Activated CD4-positive, alpha-beta T cell treated with anti-CD3 and anti-CD28 coated beads for 36 hours (primary cell): ENCODE measurements around the gene GRAMD4. TPM values are rescaled to one million over a fixed set of nuclear protein-coding genes. Genes with fewer than 3 reads are reported as not detected.
A peak's percentile ranks its signal among the peaks of the same experiment; 100 is the strongest.
"Not testable (repeated sequence)": the region's sequence is repeated elsewhere in the genome, so short reads cannot be mapped to it uniquely, and the experiment has no call there.

ENCODE experiments used
- ATAC-seq: fragments of 200-7000 bp; cut with Tn5 transposase; one replicate; pipeline ENCODE4 v1.10.0; 2021; ENCODE audit warnings: mild to moderate bottlenecking, moderate library complexity
- CTCF ChIA-PET: fragments of 350-600 bp; sonication (Branson Sonifier 250); formaldehyde crosslinking; loops from one replicate; lab custom pipeline; 2021; ENCODE audit warnings: antibody characterized with exemption; lab: Charles Lee
- POLR2A ChIA-PET: fragments of 350-600 bp; sonication (Branson Sonifier 250); formaldehyde crosslinking; loops from one replicate; lab custom pipeline; 2021; ENCODE audit warnings: antibody characterized with exemption, inconsistent platforms; lab: Charles Lee
- DNase-seq: peaks from one replicate; pipeline ENCODE4 v3.0.0-alpha.2; 2020
- H3K27ac Mint-ChIP-seq: one replicate; pipeline ENCODE4 v1.8.0; 2021; ENCODE audit warnings: mixed read lengths
- H3K27me3 Mint-ChIP-seq: one replicate; pipeline ENCODE4 v1.8.0; 2021; ENCODE audit warnings: mixed read lengths
- H3K36me3 Mint-ChIP-seq: one replicate; pipeline ENCODE4 v1.8.0; 2021; ENCODE audit warnings: low read depth, mixed read lengths
- H3K4me1 Mint-ChIP-seq: one replicate; pipeline ENCODE4 v1.8.0; 2021; ENCODE audit warnings: mixed read lengths
- H3K4me3 Mint-ChIP-seq: one replicate; pipeline ENCODE4 v1.8.0; 2021; ENCODE audit warnings: mild to moderate bottlenecking, moderate library complexity, mixed read lengths
- H3K9me3 Mint-ChIP-seq: one replicate; pipeline ENCODE4 v1.8.0; 2021; ENCODE audit warnings: low read depth, mixed read lengths
- intact Hi-C, 2 experiments: fragments of 100-400 bp; cut with DNase I in 1 of 2; cut with micrococcal nuclease in 1 of 2; formaldehyde crosslinking; loops; one replicate each; pipeline versions ENCODE4 v1.14.2 to v1.15.1; 2022 to 2024; cut with DNase I, micrococcal nuclease
- total RNA-seq, 2 experiments: library from RNA; stranded (reverse); gene quantifications; one replicate each; pipeline ENCODE4 v1.2.3, GENCODE V29; 2021

The GRAMD4 gene
- total RNA-seq, 2 experiments from 2014 or later, result 25.7 to 40.7 TPM

DNA sequence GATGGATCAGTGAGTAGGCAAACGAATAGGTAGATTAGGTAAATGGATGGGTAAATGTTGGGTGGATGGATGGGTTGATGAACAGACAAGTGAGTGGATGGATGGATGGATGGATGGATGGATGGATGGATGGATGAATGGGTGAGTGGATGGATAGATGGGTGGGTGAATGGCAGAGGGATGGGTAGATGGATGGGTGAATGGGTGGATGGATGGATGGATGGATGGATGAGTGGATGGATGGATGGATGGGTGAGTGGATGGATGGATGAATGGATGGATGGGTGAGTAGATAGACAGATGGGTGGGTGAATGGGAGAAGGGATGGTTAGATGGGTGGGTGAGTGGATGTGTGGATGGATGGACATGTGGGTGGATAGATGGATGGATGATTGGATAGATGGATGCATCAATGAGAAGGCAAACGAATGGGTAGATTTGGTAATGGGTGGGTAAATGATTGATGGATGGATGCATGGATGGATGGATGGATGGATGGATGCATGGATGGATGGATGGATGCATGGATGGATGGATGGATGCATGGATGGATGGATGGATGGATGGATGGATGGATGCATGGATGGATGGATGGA lies 28.1 kb downstream of the GRAMD4 start:
- H3K27ac Mint-ChIP-seq, POLR2A ChIA-PET, CTCF ChIA-PET, H3K27me3 Mint-ChIP-seq, intact Hi-C loops, H3K36me3 Mint-ChIP-seq, H3K9me3 Mint-ChIP-seq, H3K4me3 Mint-ChIP-seq, DNase-seq, ATAC-seq: not testable (repeated sequence)
- H3K4me1 Mint-ChIP-seq, result peaks cover 18% of the 10 kb centered on the region

DNA sequence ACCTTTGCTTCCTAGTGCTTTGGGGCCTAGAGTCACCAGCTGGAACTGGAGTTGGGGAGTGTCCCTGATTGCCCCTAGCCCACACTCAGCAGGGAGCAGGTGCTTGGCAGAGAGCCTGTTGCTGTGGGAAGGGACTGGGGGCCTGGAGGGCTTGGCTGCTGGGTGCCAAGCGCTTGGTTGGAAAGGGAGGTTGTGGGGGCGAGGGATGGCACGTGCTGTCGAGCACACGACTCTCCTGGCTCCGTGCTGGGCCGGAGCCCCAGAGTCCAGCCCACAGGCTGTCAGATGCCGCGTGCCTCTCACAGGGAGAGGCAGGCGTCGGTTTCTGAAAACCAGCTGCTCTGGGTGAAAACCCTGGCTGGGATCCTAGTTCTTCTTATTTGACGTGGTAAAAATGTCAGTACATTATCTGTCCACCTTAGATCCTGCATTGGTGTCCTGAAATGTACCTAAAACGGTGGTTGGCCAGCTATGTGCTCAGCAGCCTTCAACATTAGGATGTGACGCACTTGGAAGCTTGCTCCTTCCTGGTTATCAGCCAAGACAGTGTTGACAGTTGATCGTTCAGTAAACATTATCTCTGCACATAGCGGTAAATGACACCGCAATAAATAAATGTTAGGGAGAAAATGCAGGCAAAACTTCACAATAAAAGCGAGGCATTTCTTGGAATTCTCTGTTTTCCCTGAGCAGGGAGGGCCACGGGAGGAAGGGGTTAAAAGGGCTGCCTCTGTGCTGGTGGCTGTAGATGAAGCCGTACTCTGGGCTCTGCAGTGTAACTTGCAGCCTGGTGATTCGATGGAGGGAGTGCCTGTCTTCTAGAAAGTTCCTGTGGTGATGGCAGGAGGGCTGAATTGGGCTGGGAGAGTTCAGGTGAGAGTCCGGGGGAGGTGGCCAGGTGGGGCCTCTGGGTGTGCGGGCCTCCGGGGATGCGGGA lies 29.2 kb downstream of the GRAMD4 start:
- intact Hi-C loops, result no loop called here
- CTCF ChIA-PET, result no interaction called here
- peak overlapping the region; percentile 15 for H3K27ac Mint-ChIP-seq
- peaks cover 24% of the 10 kb centered on the region for H3K4me1 Mint-ChIP-seq
- ATAC-seq, result no peak
- H3K4me3 Mint-ChIP-seq, result no peak overlapping the region
- H3K27me3 Mint-ChIP-seq, result no peaks in the 10 kb centered on the region
- POLR2A ChIA-PET, result no interaction called here
- H3K9me3 Mint-ChIP-seq, result no peaks in the 10 kb centered on the region
- H3K36me3 Mint-ChIP-seq, result no peaks in the 10 kb centered on the region
- DNase-seq, result no peak

DNA sequence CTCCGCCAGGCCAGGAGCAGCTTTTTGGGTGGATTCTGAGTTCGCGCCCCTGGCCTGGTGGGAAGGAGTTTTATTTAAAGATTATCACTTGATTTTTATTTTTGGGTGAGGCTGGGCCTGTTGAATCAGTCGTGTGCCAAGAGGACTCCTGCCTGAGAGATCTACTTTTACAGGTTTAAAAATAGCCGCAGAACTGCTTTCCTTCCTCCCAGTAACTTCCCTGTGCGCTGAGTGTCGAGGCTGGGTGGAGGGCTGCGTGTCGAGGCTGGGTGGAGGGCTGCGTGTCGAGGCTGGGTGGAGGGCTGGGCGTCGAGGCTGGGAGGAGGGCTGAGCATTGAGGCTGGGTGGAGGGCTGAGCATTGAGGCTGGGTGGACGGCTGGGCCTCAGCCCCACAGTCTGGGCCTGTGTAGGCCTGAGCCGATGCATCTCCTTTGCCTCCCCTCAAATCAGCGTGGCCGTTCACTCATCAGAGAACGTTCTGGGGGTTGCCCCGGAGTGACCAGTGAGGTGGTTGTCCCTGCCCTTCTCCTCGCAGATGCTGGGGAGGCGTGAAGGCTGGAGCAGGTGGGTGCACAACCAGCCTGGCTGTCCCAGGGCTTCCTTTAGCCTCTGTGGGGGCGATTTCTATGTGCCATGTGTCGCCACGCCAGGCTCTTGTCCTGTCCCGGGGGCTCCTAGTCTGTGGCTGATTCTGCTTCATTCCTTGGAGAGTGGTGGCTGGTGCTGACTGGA lies 30.1 kb downstream of the GRAMD4 start:
- H3K27ac Mint-ChIP-seq, result no peak overlapping the region
- ATAC-seq, result no peak
- DNase-seq, result no peak
- no peaks in the 10 kb centered on the region for H3K27me3 Mint-ChIP-seq
- no peaks in the 10 kb centered on the region for H3K9me3 Mint-ChIP-seq
- H3K4me3 Mint-ChIP-seq, result no peak overlapping the region
- intact Hi-C loops, result no loop called here
- no peaks in the 10 kb centered on the region for H3K36me3 Mint-ChIP-seq
- ChIA-PET POLR2A (no interaction called here), CTCF (no interaction called here)
- peaks cover 29% of the 10 kb centered on the region for H3K4me1 Mint-ChIP-seq

DNA sequence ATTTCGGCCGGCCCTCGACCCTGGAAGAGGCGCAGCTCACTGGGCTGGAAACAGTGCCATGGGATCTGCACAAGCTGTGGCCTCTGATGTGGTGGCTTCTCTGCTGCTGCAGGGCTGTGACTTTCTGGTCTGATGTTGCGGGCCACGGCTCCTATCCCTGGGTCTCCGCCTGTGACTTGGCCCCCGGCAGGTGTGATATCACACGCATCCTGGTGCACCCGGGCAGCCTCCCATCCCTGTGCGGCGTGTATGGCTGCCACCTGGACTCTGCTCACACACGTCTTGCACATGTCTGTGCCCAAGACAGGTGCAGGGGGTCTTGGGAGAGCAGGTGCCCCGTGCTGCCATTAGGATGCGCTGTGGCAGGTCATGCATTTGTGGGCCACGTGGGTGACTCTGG lies 31.1 kb downstream of the GRAMD4 start:
- Mint-ChIP-seq H3K4me1 (peaks cover 29% of the 10 kb centered on the region), H3K4me3 (no peak overlapping the region), H3K27me3 (no peaks in the 10 kb centered on the region), H3K36me3 (no peaks in the 10 kb centered on the region), H3K27ac (peak overlapping the region; percentile 82), H3K9me3 (no peaks in the 10 kb centered on the region)
- ATAC-seq (no peak), DNase-seq (no peak)
- intact Hi-C loops, result no loop called here
- ChIA-PET POLR2A (no interaction called here), CTCF (no interaction called here)

DNA sequence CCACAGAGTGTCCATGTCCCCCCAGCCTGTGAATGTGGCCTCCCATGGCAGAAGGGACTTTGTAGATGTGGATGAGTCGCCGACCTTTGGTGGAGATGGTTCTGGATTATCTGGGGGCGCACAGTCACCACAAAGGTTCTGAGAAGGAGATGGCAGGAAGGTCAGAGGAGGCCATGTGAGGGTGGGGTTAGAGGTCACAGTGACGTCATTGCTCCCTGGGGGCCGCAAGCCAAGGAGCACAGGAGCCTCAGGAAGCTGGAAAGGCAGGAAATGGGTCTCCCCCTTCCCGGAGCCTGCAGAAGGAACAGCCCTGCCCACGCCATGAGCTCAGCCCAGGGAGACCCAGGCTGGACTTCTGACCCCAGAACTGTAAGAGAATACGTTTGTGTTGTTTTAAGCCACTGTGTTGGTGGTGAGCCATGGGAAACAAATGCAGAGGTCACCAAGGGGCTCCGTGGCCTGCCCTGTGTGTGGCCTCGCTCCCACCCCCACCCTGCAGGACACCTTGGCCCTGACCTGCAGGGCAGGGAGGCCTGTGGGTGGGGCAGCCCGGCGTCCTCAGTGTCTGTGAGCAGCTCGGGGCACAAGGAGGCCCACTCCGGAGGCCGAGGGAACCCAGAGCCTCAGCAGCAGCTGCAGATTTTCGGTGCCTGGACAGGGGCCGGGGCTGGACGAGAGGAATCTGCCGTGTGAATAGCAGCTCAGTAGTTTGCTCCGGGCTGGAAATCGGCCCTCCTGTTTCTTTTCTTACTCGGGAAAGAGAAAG lies 32.1 kb downstream of the GRAMD4 start:
- Mint-ChIP-seq H3K9me3 (no peaks in the 10 kb centered on the region), H3K27ac (peak overlapping the region; percentile 84), H3K4me3 (no peak overlapping the region), H3K27me3 (no peaks in the 10 kb centered on the region), H3K4me1 (peaks cover 29% of the 10 kb centered on the region), H3K36me3 (no peaks in the 10 kb centered on the region)
- DNase-seq, result peak; percentile 49
- ATAC-seq, result peak; percentile 8
- intact Hi-C loops, result no loop called here
- ChIA-PET CTCF (interaction anchor here (0.7 to 0.9 kb wide), 2 partner anchors 87 to 88 kb away, joined by 3 to 4 read pairs; no protein-coding TSS in a partner anchor), POLR2A (interaction anchor here (0.9 kb wide), 1 partner anchor 14 kb away, joined by 5 read pairs; no protein-coding TSS in a partner anchor)

DNA sequence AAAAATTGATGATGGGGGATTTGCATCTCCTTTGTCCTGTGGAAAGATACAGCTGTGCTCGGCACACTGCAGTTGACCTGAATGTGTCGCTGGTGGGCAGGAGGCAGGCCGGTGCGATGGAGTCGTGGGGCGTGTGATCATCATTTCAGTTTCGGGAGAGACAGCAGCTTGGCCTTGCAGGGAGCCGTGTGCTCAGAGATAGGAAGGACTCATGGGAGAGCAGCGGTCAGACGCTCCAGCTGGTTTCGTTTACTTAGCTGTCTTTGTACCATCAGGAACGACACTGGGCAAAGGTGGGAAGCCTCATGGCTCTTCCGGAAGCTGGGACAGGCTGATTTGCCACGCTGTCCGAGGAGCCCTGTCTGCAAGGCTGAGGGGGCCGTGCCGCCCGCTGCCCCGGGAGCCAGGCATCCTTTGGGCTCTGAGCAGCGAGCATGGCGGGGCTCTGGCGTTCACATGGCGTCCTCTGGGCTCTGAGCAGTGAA lies 32.7 kb downstream of the GRAMD4 start:
- CTCF ChIA-PET, result interaction anchor here (0.7 to 0.9 kb wide), 2 partner anchors 86 to 89 kb away, joined by 3 to 4 read pairs; no protein-coding TSS in a partner anchor
- Mint-ChIP-seq H3K9me3 (no peaks in the 10 kb centered on the region), H3K36me3 (no peaks in the 10 kb centered on the region), H3K27me3 (no peaks in the 10 kb centered on the region), H3K4me1 (peaks cover 29% of the 10 kb centered on the region), H3K27ac (peak overlapping the region; percentile 84), H3K4me3 (no peak overlapping the region)
- POLR2A ChIA-PET, result interaction anchor here (0.9 kb wide), 1 partner anchor 15 kb away, joined by 5 read pairs; no protein-coding TSS in a partner anchor
- intact Hi-C loops, result no loop called here
- DNase-seq (no peak), ATAC-seq (no peak)

DNA sequence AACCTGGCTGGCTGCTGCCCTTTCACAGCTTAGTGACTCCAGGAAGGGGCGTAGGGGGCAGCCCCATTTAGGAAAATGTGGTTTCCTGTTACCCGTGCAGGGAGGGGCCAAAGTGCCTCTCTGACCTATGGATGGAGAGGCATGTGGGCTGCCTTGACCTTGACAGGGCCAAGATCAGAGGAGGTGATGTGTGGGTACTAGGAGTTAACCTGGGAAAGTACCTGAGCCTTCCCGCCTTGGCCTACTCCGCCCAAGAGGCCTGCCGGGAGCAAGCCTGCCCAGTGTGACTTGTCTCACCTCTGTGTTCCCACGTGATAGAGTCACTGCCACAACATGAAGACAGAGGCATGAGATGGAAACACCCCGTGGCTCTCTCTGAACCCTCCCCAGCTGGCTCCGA lies 33.4 kb downstream of the GRAMD4 start:
- H3K27me3 Mint-ChIP-seq, result no peaks in the 10 kb centered on the region
- peaks cover 29% of the 10 kb centered on the region for H3K4me1 Mint-ChIP-seq
- no peak overlapping the region for H3K4me3 Mint-ChIP-seq
- peak overlapping the region; percentile 84 for H3K27ac Mint-ChIP-seq
- peak; percentile 75 for DNase-seq
- peak; percentile 87 for ATAC-seq
- H3K36me3 Mint-ChIP-seq, result no peaks in the 10 kb centered on the region
- CTCF ChIA-PET, result no interaction called here
- POLR2A ChIA-PET, result no interaction called here
- intact Hi-C loops, result no loop called here
- no peaks in the 10 kb centered on the region for H3K9me3 Mint-ChIP-seq

DNA sequence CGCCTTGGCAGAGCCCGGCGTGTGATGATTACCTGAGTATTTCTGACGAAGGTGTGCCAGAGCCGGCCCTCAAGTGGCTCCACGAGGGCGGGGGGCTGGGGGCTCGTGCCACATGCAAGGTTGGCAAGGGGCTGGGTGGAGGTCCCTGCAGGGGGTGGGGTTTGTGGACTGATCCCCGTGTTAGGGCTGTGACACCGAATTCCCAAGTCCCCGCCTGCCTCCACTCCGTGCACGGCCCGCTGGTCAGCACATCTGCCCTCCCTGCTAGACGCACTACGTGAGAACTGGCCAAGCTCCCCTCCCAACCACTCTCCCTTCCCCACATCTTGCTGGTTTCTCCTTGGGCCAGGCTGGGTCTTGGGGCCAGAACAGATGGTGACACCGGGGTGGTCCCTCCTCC lies 34.2 kb downstream of the GRAMD4 start:
- Mint-ChIP-seq H3K4me1 (peaks cover 29% of the 10 kb centered on the region), H3K9me3 (no peaks in the 10 kb centered on the region), H3K27me3 (no peaks in the 10 kb centered on the region), H3K36me3 (no peaks in the 10 kb centered on the region), H3K4me3 (no peak overlapping the region), H3K27ac (peak overlapping the region; percentile 63)
- DNase-seq (no peak), ATAC-seq (no peak)
- intact Hi-C loops, result no loop called here
- CTCF ChIA-PET, result no interaction called here
- POLR2A ChIA-PET, result no interaction called here

DNA sequence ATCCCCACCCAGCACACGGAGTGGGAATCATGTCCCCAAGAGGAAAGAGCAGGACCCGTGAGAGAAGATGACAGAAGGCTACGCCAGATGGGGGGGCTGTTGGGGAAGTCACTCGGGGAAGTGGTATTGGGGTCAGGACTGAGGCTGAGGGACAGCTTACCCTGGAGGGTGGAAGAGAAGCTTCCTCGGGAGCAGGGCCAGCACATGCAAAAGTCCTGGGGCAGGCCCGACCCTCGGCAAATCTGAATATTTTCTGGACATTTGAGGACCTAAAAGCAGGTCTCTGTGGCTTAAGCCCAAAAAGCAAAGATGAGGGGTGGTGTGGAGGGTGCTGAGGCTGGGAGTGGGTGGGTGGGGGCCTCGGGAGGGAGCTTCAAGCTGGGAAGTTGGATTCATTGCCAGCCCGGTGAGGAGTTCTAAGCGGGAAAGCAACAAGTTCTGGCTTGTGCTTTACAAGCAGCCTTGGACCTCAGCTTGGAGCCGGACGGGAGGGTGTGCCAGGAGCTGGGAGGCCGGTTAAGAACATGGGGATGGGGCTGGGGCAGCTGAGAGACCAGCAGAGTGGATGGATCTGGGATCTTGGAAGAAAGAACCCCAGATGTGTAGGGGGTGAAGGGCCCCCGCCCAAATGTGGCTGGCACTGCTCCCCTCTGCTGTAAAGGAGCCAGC lies 34.9 kb downstream of the GRAMD4 start:
- POLR2A ChIA-PET, result no interaction called here
- peaks cover 32% of the 10 kb centered on the region for H3K4me1 Mint-ChIP-seq
- no peaks in the 10 kb centered on the region for H3K36me3 Mint-ChIP-seq
- intact Hi-C loops, result no loop called here
- CTCF ChIA-PET, result interaction anchor here (0.7 kb wide), 1 partner anchor 212 kb away, joined by 3 read pairs; no protein-coding TSS in a partner anchor
- H3K27me3 Mint-ChIP-seq, result no peaks in the 10 kb centered on the region
- DNase-seq (no peak), ATAC-seq (no peak)
- no peaks in the 10 kb centered on the region for H3K9me3 Mint-ChIP-seq
- H3K27ac Mint-ChIP-seq, result peak overlapping the region; percentile 63
- no peak overlapping the region for H3K4me3 Mint-ChIP-seq

DNA sequence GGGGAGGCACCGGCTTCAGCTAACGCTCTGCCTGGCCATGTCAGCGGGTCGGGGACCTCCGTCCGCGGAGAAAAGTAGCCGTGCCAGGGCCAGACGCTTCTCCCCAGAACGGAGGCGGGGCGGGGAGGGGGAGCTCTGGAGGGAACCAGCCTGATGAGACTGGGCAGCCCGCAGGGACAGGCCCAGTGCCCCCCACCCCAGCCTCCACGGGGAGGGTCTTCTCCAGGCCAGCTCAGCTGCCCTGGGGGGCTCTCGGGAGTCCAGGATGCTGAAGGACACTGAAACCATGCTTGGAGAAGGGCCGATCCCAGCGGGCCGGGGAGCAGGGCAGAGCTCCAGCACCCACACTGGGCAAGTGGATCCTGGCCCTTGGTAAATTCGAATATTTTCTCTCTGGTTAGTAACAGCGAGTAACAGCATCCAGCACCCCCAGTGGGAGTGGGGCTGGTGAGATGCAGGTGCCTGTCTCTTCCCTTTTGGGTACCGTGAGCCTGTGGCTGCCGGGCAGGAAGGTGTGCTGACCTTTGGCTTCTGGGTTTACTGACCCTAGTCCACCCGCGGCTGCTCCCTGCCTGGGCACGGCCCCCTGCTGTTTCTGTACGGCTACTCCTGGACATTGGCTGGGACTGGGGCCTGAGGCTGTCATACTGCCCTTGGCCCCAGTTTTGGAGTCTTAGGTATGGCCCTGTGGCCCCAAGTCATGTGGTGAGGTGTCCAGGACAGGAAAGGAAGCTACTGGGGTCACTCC lies 35.8 kb downstream of the GRAMD4 start:
- ATAC-seq, result no peak
- no peak for DNase-seq
- POLR2A ChIA-PET, result interaction anchor here (0.6 kb wide), 1 partner anchor 156 kb away, joined by 3 read pairs; no protein-coding TSS in a partner anchor
- Mint-ChIP-seq H3K36me3 (no peaks in the 10 kb centered on the region), H3K9me3 (no peaks in the 10 kb centered on the region), H3K4me1 (peaks cover 41% of the 10 kb centered on the region), H3K4me3 (no peak overlapping the region), H3K27ac (no peak overlapping the region), H3K27me3 (no peaks in the 10 kb centered on the region)
- intact Hi-C loops, result no loop called here
- CTCF ChIA-PET, result interaction anchor here (0.7 kb wide), 1 partner anchor 459 kb away, joined by 3 read pairs; no protein-coding TSS in a partner anchor
